HG02798 (cell line): ENCODE measurements around the gene LRPPRC.
"Not testable (repeated sequence)": the region's sequence is repeated elsewhere in the genome, so short reads cannot be mapped to it uniquely, and the experiment has no call there.

Source experiments
- ATAC-seq: cut with Tn5 transposase; IDR thresholded peaks from one replicate; pipeline ENCODE4 v1.9.1; 2021; ENCODE audit warnings: mild to moderate bottlenecking; ENCODE audit not compliant: unreplicated experiment, poor library complexity

LRPPRC gene

GRCh38 chr2:43925431-43925830, 70.4 kb downstream of the LRPPRC start:
- no peak for ATAC-seq

GRCh38 chr2:43924463-43924862, 71.3 kb downstream of the LRPPRC start:
- no peak for ATAC-seq

DNA sequence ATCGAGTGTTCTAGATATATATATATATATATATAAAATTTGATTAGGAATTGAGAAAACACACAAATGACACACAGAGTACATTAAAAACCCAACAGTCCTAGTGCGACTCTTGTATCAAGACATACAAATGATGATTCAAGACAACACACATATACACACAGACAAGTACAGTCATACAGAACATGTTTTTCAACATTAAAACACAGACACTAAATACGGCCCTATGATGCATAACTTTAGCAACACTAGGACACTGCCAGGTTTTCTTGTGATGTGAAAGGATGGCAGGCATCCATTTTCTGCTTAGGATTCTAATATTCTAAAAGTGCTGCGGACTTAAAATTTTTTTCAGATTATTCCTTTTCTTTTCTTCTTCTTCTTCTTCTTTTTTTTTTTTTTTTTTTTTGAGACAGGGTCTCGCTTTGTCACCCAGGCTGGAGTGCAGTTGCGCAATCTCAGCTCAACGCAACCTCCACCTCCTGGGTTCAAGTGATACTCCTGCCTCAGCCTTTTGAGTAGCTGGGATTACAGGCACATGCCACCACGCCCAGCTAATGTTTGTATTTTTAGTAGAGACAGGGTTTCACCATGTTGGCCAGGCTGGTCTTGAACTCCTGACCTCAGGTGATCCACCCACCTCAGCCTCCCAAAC, 84.5 kb downstream of the LRPPRC start:
- ATAC-seq: not testable (repeated sequence)

- no peak for ATAC-seq
Observed at GRCh38 chr2:43906448-43907109, 89.2 kb downstream of the LRPPRC start.

- ATAC-seq: no peak
Observed at GRCh38 chr2:43905871-43906270, 89.9 kb downstream of the LRPPRC start.

GRCh38 chr2:43905371-43905803, 90.4 kb downstream of the LRPPRC start:
- ATAC-seq: no peak

DNA sequence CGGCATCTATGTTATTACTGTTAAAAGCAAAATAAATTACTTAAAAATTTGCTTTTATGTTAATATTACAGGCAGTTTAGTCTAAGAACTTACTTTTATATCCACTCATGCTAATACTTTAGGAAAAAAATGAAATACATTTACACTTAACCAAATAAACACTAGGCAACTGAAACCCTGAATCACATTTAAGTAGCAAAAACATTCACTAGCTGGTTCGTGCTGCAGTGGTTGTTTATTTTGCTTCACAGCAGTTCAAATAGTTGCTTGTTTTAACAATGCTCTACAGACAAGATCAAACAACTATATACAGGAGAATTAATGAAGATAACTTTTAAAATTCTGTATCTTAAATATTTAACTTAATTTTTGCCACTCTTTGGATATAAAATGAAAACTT, 96.2 kb downstream of the LRPPRC start:
- no peak for ATAC-seq

GRCh38 chr2:43898838-43899346, 96.9 kb downstream of the LRPPRC start:
- ATAC-seq: no peak

- no peak for ATAC-seq
Observed at GRCh38 chr2:43898134-43898837, 97.5 kb downstream of the LRPPRC start.

GRCh38 chr2:43897492-43897891, 98.3 kb downstream of the LRPPRC start:
- ATAC-seq: no peak

DNA sequence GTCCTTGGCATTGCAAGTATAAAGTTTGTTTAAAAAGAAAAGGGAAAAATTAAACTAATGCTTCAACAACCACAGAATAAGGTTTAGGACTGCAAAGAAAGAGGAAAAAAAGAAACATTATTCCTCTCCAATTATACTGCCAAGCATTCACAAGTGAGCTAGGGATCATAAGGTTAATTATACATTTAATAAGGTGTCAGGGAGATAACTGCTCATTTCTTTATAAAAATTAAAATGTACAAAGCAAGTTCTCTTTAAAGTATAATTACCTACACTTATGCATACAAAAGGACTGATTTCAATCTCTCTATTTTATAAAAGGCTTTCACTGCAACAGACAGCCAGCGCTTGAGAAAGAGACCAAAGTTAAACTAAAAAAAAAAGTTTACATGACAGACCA, 98.9 kb downstream of the LRPPRC start:
- no peak for ATAC-seq

- ATAC-seq: no peak
Observed at GRCh38 chr2:43894743-43895142, 101.0 kb downstream of the LRPPRC start.

DNA sequence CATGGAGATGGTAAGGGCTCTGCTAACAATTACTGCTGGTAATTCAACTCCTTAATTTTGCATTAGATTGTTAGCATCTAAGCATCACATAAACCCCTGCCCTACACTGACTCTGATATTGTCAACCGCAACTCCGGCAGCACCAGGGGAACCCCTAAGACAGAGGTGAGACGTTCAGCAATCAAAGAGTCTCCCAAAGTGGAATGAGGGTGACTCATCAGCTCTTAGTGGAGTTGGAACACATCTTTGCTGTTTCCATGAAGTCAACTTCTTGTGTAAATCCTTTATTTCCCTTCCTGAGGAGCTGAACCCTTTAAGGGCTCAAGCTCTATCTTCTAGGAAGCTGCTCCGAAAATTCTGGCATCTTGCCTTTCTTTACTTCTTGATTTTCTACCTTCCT, 104.9 kb downstream of the LRPPRC start:
- ATAC-seq: no peak

DNA sequence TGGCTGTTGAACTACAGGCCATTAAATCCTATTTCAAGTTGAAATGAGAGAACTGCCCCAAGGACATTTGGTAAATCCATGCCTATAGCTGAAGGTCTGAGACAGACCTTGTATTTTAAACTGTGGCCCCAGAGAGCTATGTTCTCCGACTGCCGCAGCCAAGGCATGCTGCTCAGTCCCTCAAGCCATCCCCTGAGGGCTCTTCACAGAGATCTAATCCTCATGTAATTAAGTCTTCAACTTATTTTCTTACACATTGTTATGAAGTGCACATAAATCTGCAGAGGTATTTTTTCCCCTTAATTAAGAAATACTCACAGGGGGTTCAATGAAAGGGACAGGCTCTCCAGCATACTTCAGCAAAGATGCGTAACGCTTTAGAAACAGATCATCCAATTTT, 106.4 kb downstream of the LRPPRC start:
- no peak for ATAC-seq

DNA sequence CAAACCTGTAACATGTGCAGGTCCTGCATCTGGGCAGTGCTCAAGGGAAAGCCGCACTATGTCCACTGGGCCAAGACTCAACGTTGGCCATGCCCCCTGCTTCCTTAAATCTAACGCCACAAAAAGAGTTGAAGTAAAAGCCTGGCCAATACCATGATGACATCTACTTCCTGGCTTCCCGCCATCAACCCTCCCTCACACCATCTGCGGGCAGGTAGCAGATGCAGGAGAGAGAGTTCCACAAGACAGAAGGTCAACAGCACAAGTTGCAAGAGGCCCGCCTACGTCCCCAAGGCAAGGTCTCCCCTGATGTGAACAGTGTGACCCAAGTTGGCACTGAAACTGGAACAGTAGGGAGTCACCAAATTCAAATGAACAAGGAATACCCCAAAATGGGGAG, 108.6 kb downstream of the LRPPRC start:
- no peak for ATAC-seq

GRCh38 chr2:43885132-43885632, 110.6 kb downstream of the LRPPRC start:
- ATAC-seq: no peak

DNA sequence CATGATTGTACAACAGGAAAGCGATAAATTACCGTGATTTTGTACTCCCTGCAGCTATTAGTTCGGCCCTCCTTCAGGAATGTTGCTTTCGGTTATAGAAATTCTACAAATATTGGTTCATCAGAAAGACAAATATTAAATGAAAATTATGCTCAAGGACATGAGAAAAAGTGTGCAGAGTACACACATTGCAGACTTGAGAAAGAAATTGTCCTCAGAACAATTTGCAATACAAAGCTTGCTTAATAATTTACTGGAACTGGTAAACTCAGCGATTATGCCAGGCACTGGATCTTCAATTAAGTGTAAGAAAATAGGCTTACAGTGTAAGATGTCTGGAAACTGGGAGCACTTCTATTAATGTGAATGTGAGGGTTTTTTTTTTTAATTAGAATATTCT, 111.1 kb downstream of the LRPPRC start:
- no peak for ATAC-seq

DNA sequence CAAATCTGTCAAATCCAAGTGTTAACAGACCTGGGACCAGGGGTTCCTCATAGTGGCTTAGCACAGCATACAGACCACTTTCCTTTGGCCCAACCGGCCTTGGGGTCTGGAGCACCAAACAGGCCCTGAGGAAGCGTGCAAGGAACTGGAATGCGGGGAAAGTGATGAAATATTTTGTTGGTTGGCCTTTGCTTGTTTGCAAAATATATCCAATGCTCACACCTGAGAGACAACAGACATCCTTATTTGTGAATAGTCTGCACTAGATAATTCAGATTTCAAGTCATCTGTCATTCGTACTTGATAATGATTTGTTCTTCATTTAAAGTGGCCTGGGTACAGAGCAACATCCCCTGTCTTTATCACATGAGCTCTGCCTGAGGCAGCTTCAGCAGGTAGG, 113.5 kb downstream of the LRPPRC start:
- no peak for ATAC-seq

GRCh38 chr2:43880952-43881351, 114.8 kb downstream of the LRPPRC start:
- ATAC-seq: no peak

- no peak for ATAC-seq
Observed at GRCh38 chr2:43880471-43880870, 115.3 kb downstream of the LRPPRC start.

GRCh38 chr2:43879261-43879660, 116.5 kb downstream of the LRPPRC start:
- ATAC-seq: no peak
